OCI-LY7 (cell line): Measurements from ENCODE around the gene LBR.

ENCODE experiments used
- CTCF ChIP-seq: fragments of 200-600 bp; sonication (generic); conservative IDR thresholded peaks from 2 replicates; pipeline ENCODE4 v1.5.1; 2014; ENCODE audit warnings: mild to moderate bottlenecking, antibody characterized with exemption, low read length, moderate library complexity, mixed read lengths
- EZH2phosphoT487 ChIP-seq: fragments of 200-600 bp; sonication (generic); IDR thresholded peaks from 2 replicates; pipeline ENCODE4 v1.6.1; 2018; ENCODE audit warnings: low read depth, borderline replicate concordance, mild to moderate bottlenecking, mixed run types, antibody characterized with exemption, low read length, moderate library complexity, mixed read lengths

DNA sequence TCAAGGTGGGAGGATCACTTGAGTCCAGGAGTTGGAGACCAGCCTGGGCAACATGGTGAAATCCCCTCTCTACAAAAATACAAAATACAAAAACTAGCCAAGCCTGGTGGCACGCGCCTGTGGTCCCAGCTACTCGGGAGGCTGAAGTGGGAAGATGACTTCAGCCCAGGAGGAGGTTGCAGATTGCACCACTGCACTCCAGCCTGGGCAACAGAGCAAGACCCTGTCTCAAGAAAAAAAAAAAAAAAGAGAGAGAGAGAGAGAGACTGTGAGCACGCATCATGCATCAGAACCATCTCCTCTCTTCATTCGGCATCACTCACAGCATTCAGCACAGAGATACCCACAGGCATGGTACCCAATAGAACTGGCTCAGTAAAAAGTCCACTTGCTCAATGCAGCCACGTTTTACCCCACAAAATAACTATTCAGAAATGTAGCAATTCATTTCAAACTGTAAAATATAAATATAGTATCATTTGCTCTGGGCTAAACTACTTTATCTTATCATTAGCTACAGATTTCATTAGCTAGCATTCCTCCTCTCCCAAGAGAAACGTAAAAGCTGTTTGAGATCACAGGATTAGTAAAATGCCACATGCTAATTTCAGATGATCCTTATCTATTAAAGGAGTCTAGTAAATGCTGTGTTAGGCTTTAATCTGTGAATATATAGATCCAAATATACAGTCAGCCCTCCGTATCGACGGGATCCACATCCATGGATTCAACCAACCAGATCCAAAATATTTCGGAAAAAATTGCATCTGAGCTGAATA is 11.7 kb downstream of the LBR start:
- TF ChIP-seq CTCF (no peak), EZH2phosphoT487 (no peak)
